Endothelial cell of umbilical vein (primary cell): ENCODE measurements around the gene ZNF83.

ENCODE experiments used
- EZH2 ChIP-seq: IDR thresholded peaks from 2 replicates; pipeline ENCODE4 v1.6.1; 2012; ENCODE audit warnings: borderline replicate concordance, low read depth, mild to moderate bottlenecking, moderate library complexity, low read length, inconsistent platforms; ENCODE audit not compliant: severe bottlenecking
- FOS ChIP-seq: IDR thresholded peaks from 2 replicates; pipeline ENCODE4 v1.6.1; 2011; ENCODE audit warnings: mild to moderate bottlenecking, low read length, moderate library complexity, borderline replicate concordance; ENCODE audit not compliant: insufficient read depth
- JUN ChIP-seq: IDR thresholded peaks from 2 replicates; pipeline ENCODE4 v1.6.1; 2011; ENCODE audit warnings: borderline replicate concordance, low read depth; ENCODE audit not compliant: insufficient read length, insufficient read depth
- POLR2A ChIP-seq: IDR thresholded peaks from 2 replicates; pipeline ENCODE4 v1.6.1; 2012; ENCODE audit warnings: low read depth, mild to moderate bottlenecking, control low read depth, low read length
- POLR2AphosphoS5 ChIP-seq: IDR thresholded peaks from 2 replicates; pipeline ENCODE4 v1.6.1; 2012; ENCODE audit warnings: low read depth, mild to moderate bottlenecking, control low read depth, low read length, moderate library complexity; ENCODE audit not compliant: insufficient read depth
- TF ChIP-seq, protein P1 (sequence below), 2 donors: IDR thresholded peaks; 1 replicate in 1 of 2; 2 replicates in 1 of 2; pipeline ENCODE4 v1.5.1; 2011; ENCODE audit warnings: low read length in 2 of 2, mild to moderate bottlenecking in 2 of 2, moderate library complexity in 2 of 2, control low read depth in 1 of 2, inconsistent platforms in 1 of 2, low read depth in 1 of 2; ENCODE audit not compliant: insufficient read depth in 1 of 2; ENCODE audit errors: extremely low read depth in 1 of 2

DNA sequence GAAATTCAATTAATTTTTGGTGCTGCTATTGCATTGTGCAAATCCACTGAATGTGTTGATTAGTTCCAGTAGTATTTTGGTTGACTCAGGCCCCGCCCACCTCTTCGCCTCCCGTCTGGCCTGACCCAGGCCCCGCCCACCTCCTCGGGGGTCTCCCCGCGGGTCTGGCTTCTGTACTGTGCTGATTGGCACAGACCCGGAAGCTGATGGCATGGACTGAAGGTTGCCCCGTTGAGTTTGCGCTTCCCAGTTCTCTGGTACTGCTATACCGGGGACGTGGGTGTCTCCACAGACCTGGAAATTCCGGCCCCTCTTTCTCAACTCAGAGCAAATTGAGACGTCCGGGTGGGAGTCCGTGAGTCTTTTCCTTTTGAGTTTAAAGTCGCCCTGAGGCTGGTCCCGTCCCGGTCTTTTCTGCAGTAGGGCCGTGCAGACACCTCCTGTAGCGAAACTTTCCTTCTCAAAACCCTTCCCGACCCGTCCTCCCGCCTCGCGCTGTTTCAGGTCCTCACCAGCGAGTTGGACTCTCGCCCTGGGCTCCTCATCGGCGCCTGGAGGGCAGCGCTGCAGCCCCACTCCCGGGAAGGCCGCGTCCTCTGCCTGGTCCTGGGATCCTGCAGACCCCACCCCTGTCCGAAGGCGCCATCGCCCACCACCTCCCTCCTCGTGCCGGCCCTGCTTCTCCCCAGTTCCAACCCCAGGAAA is 53.3 kb downstream of the ZNF83 start:
- TF ChIP-seq, protein P1, sequence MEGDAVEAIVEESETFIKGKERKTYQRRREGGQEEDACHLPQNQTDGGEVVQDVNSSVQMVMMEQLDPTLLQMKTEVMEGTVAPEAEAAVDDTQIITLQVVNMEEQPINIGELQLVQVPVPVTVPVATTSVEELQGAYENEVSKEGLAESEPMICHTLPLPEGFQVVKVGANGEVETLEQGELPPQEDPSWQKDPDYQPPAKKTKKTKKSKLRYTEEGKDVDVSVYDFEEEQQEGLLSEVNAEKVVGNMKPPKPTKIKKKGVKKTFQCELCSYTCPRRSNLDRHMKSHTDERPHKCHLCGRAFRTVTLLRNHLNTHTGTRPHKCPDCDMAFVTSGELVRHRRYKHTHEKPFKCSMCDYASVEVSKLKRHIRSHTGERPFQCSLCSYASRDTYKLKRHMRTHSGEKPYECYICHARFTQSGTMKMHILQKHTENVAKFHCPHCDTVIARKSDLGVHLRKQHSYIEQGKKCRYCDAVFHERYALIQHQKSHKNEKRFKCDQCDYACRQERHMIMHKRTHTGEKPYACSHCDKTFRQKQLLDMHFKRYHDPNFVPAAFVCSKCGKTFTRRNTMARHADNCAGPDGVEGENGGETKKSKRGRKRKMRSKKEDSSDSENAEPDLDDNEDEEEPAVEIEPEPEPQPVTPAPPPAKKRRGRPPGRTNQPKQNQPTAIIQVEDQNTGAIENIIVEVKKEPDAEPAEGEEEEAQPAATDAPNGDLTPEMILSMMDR (IDR thresholded peaks at IDR 0.05; ENCODE audit: extremely low read depth in 1 of 2, insufficient read depth in 1 of 2, low read depth in 1 of 2, low read length in 2 of 2), result no peak
- TF ChIP-seq POLR2A, result no peak
- TF ChIP-seq EZH2, result no peak
- no peak for TF ChIP-seq POLR2AphosphoS5
- TF ChIP-seq JUN, result no peak
- no peak for TF ChIP-seq FOS
